ENCODE results near the gene MYLK.
"Not testable (repeated sequence)": the region's sequence is repeated elsewhere in the genome, so short reads cannot be mapped to it uniquely, and the experiment has no call there.

GRCh38 chr3:123721095-123721689 is 162.9 kb downstream of the MYLK start:
- TF ChIP-seq CTCF (conservative IDR thresholded peaks at IDR 0.05; ENCODE audit: low read depth, low read length); SMC3 (IDR thresholded peaks at IDR 0.05; ENCODE audit: low read depth, low read length); MXI1 (IDR thresholded peaks at IDR 0.05; ENCODE audit: borderline replicate concordance, low read depth, low read length); RFX5 (IDR thresholded peaks at IDR 0.05; ENCODE audit: low read depth, low read length); CHD1 (IDR thresholded peaks at IDR 0.05; ENCODE audit: low read depth, low read length); MAFK (IDR thresholded peaks at IDR 0.05; ENCODE audit: low read depth, low read length); POLR2A (IDR thresholded peaks at IDR 0.05; ENCODE audit: low read depth, low read length); CEBPB (IDR thresholded peaks at IDR 0.05; ENCODE audit: low read depth, low read length); RAD21 (IDR thresholded peaks at IDR 0.05; ENCODE audit: low read length); FOS (IDR thresholded peaks at IDR 0.05; ENCODE audit: low read depth, low read length); ELK1 (IDR thresholded peaks at IDR 0.05; ENCODE audit: borderline replicate concordance, low read depth, low read length); USF2 (IDR thresholded peaks at IDR 0.05; ENCODE audit: low read depth, low read length); NFE2L2 (IDR thresholded peaks at IDR 0.05; ENCODE audit: low read depth, low read length): not testable (repeated sequence)

Measured in IMR-90 (cell line).